ENCODE results near the gene TRPM2. TPM values are rescaled to one million over a fixed set of nuclear protein-coding genes. Genes with fewer than 3 reads are reported as not detected.

The TRPM2 gene
- total and polyA plus RNA-seq, 2 of the 8 experiments (the other 6 are each of a cell fraction or from before 2014, with no cell fraction given) = 0.27 to 0.28 TPM

GRCh38 chr21:44333509-44334328 is 19.7 kb upstream of the TRPM2 start:
- ChIA-PET POLR2A (ENCODE audit: partially characterized antibody) (interaction anchor here (0.6 to 3.7 kb wide), 7 partner anchors 8 to 144 kb away, joined by 3 to 11 read pairs (median 3); no protein-coding TSS in a partner anchor), CTCF (ENCODE audit: partially characterized antibody) (interaction anchor here (0.5 to 1.8 kb wide), 11 partner anchors 11 to 361 kb away, joined by 3 to 7 read pairs (median 3); no protein-coding TSS in a partner anchor)
- no peak overlapping the region for H3K18ac ChIP-seq (ENCODE audit: extremely low read depth, low read length)
- H3K9ac ChIP-seq (replicated peaks in 1 of 4; ENCODE audit: extremely low read depth in 1 of 4, low read depth in 3 of 4, low read length in 3 of 4) = no peak overlapping the region
- no peak overlapping the region for H2BK120ac ChIP-seq (replicated peaks; ENCODE audit: low read depth, low read length)
- H4K91ac ChIP-seq (replicated peaks; ENCODE audit: insufficient read length, low read length) = no peak overlapping the region
- H3K9me3 ChIP-seq (ENCODE audit: insufficient read depth in 2 of 2, low read depth in 1 of 2, low read length in 1 of 2) = no peaks in the 10 kb centered on the region
- H4K5ac ChIP-seq (ENCODE audit: insufficient read length, low read depth, low read length) = no peak overlapping the region
- DNase-seq (ENCODE audit: low read depth in 1 of 2, low spot score in 2 of 2) (no peak), FAIRE-seq (no peak)
- peak overlapping the region; percentile 38 for H3K4ac ChIP-seq (replicated peaks; ENCODE audit: insufficient read length, low read depth, low read length)
- peaks cover 0 to 4% (median 0%) of the 10 kb centered on the region in 4 experiments; a peak in 1 of 8 replicates for H3K36me3 ChIP-seq (ENCODE audit: control insufficient read depth in 2 of 4, insufficient read depth in 4 of 4, low read length in 3 of 4)
- H3K23ac ChIP-seq (ENCODE audit: insufficient read length) = no peak overlapping the region
- no peak overlapping the region for H2BK20ac ChIP-seq (ENCODE audit: low read length)
- WGBS, 2 experiments (ENCODE audit: extremely low coverage in 1 of 2, insufficient coverage in 1 of 2, insufficient read length in 1 of 2, insufficient replicate concordance in 2 of 2, low coverage in 1 of 2, low lambda C conversion rate in 2 of 2, missing lambda C conversion rate in 1 of 2) = 90% methylated on average over 42 of the region's 45 CpGs; no CpG with 5 or more reads in 1 of the 2 experiments
- no peaks in the 10 kb centered on the region for H3K79me2 ChIP-seq (ENCODE audit: control insufficient read depth in 1 of 2, insufficient read depth in 2 of 2, low read length in 2 of 2)
- H3K4me3 ChIP-seq (ENCODE audit: extremely low read depth in 1 of 4, insufficient read depth in 2 of 4, low read depth in 3 of 4, low read length in 4 of 4) = no peak overlapping the region
- H2BK5ac ChIP-seq (ENCODE audit: low read depth, low read length) = no peak overlapping the region
- H3K14ac ChIP-seq (ENCODE audit: insufficient read length) = no peak overlapping the region
- peak overlapping the region; percentile 77 for H4K8ac ChIP-seq (ENCODE audit: extremely low read depth, insufficient read depth, low read length)
- H3K4me1 ChIP-seq (replicated peaks in 1 of 4; ENCODE audit: control insufficient read depth in 3 of 4, insufficient read depth in 4 of 4, low read length in 3 of 4) = peaks cover 0 to 7% (median under 1%) of the 10 kb centered on the region in 4 experiments; a peak in 1 of 7 replicates
- peaks cover 0 to 6% of the 10 kb centered on the region in 2 experiments for H4K20me1 ChIP-seq (replicated peaks in 1 of 2; ENCODE audit: control insufficient read depth in 1 of 2, insufficient read depth in 2 of 2, low read length in 2 of 2)
- no peak overlapping the region for H2AK5ac ChIP-seq (ENCODE audit: low read depth, low read length)
- peaks cover 2% of the 10 kb centered on the region; the same call in 1 of the 2 replicates for H3K23me2 ChIP-seq (ENCODE audit: low read depth, low read length)
- no peak overlapping the region for H2BK12ac ChIP-seq (ENCODE audit: low read depth, low read length)
- no peaks in the 10 kb centered on the region for H3K79me1 ChIP-seq (ENCODE audit: low read depth, low read length)
- no peak for TF ChIP-seq RAD21 (IDR thresholded peaks at IDR 0.05 in 1 of 2, conservative IDR thresholded peaks at IDR 0.05 in 1 of 2; ENCODE audit: low read depth in 2 of 2, low read length in 2 of 2)
- no peak for TF ChIP-seq POLR2A (IDR thresholded peaks at IDR 0.05; ENCODE audit: control extremely low read depth in 1 of 2, low read depth in 2 of 2, low read length in 2 of 2)
- TF ChIP-seq TAF7 (optimal IDR thresholded peaks at IDR 0.05; ENCODE audit: borderline replicate concordance, low read depth, low read length) = no peak
- no peak for TF ChIP-seq KDM1A (IDR thresholded peaks at IDR 0.05; ENCODE audit: borderline replicate concordance, low read length)
- no peak for TF ChIP-seq SIX5 (IDR thresholded peaks at IDR 0.05; ENCODE audit: low read depth, low read length)
- TF ChIP-seq SRF (IDR thresholded peaks at IDR 0.05; ENCODE audit: low read depth, low read length) = no peak
- TF ChIP-seq POU5F1 (IDR thresholded peaks at IDR 0.05; ENCODE audit: low read depth, low read length) = no peak
- no peak overlapping the region for H2BK15ac ChIP-seq (ENCODE audit: low read length)
- H3K27me3 ChIP-seq (replicated peaks in 1 of 4; ENCODE audit: control insufficient read depth in 3 of 4, extremely low read depth in 1 of 4, insufficient read depth in 3 of 4, low read length in 3 of 4) = no peaks in the 10 kb centered on the region
- no peak overlapping the region for H3K27ac ChIP-seq (ENCODE audit: low read depth, low read length)
- no peak overlapping the region for H2AFZ ChIP-seq (ENCODE audit: low read length)
- H3K56ac ChIP-seq (replicated peaks; ENCODE audit: insufficient read length, low read depth, low read length) = no peak overlapping the region
- no peak overlapping the region for H3K4me2 ChIP-seq (ENCODE audit: insufficient read depth in 1 of 2, low read depth in 2 of 2, low read length in 2 of 2)

All from H1 (cell line).